IPS-20b (cell line): ENCODE results near the gene STAU1.
"Not testable (repeated sequence)": the region's sequence is repeated elsewhere in the genome, so short reads cannot be mapped to it uniquely, and the experiment has no call there.

Source experiments
- H3K27ac ChIP-seq: one replicate; pipeline ENCODE4 v1.5.1; 2013; ENCODE audit warnings: low read length
- H3K27me3 ChIP-seq: 2 replicates; pipeline ENCODE4 v1.6.1; 2013; ENCODE audit warnings: mild to moderate bottlenecking, low read length, inconsistent platforms; ENCODE audit not compliant: insufficient read depth
- H3K36me3 ChIP-seq: 2 replicates; pipeline ENCODE4 v1.6.1; 2013; ENCODE audit warnings: low read depth, mild to moderate bottlenecking, inconsistent platforms, low read length, moderate library complexity; ENCODE audit not compliant: insufficient read depth
- H3K4me1 ChIP-seq: 2 replicates; pipeline ENCODE4 v1.6.1; 2013; ENCODE audit warnings: mild to moderate bottlenecking, control low read depth, inconsistent platforms, low read length, moderate library complexity; ENCODE audit not compliant: insufficient read depth
- H3K4me3 ChIP-seq: 2 replicates; pipeline ENCODE4 v1.5.1; 2013; ENCODE audit warnings: mild to moderate bottlenecking, low read length, inconsistent platforms
- H3K9ac ChIP-seq: 2 replicates; pipeline ENCODE4 v1.6.1; 2013; ENCODE audit warnings: low read depth, mild to moderate bottlenecking, inconsistent platforms, low read length, moderate library complexity
- H3K9me3 ChIP-seq: 2 replicates; pipeline ENCODE4 v1.6.1; 2013; ENCODE audit warnings: mild to moderate bottlenecking, low read depth, low read length, inconsistent platforms; ENCODE audit not compliant: insufficient read depth

The STAU1 gene

DNA sequence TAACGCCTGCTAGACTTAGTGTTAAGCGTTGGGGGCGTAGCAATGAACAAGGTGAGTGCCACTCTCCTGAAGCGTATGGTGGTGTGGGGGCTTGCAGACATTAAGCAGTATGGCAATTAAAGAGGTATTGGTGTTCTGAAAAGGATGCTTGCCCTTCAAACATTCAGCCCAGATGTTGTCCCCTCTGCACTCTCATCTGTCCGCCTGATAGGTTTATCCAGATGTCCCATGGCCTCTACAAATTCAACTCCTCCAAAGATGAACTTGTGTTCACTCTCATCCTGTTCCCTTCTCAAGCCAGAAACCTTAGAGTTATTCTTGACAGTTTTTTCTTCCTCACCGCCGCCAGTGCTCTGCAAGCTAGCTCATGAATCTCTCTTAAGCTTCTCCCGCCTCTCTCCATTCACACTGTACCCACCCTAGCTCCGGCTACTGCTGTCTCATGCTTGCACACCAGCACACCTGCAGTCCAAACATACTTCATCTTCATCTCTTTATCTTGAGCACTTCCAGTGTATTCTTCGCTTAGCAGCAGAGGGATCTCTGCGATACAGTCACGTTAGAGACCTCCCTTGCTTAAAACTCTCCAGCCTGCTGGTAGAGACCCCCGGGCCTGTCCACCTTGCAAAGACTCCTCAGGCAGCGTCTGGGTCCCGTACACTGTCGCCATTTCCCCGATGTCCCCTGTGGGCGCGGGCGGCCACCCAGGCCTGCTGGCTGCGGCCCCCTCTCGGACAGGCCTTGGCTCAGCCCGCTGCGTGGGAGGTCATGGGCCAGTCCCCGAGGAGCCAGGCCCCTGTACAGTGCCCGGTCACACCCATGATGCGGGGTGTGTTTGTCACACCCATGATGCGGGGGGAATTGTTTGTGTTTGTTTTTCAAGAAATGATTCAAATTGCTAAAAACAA lies 32.0 kb upstream of the STAU1 start:
- Histone ChIP-seq H3K27ac (peak overlapping the region; percentile 73), H3K4me3 (peak overlapping the region; percentile 93)

GRCh38 chr20:49219091-49219923 lies 31.2 kb upstream of the STAU1 start, which contains the start of gene DDX27:
TSS of gene DDX27 (plus strand) at chr20:49219416. CDS start at chr20:49219449, 33 bp downstream.
- peaks cover 5% of the 10 kb centered on the region; the same call in 1 of the 2 replicates for H3K4me1 ChIP-seq
- no peaks in the 10 kb centered on the region for H3K9me3 ChIP-seq
- H3K27ac ChIP-seq: peak within 1 kb of the TSS; percentile 73
- H3K36me3 ChIP-seq: peaks cover 29% of the 10 kb centered on the region
- H3K9ac ChIP-seq: peak within 1 kb of the TSS; percentile 81
- H3K27me3 ChIP-seq: no peaks in the 10 kb centered on the region
- H3K4me3 ChIP-seq: peak within 1 kb of the TSS; percentile 93

More for the DNA sequence above, 32.0 kb upstream of the STAU1 start:
- Histone ChIP-seq H3K27me3 (no peaks in the 10 kb centered on the region), H3K9me3 (no peaks in the 10 kb centered on the region), H3K36me3 (peaks cover 38% of the 10 kb centered on the region), H3K9ac (peak overlapping the region; percentile 81), H3K4me1 (peaks cover 5% of the 10 kb centered on the region; the same call in 1 of the 2 replicates)

DNA sequence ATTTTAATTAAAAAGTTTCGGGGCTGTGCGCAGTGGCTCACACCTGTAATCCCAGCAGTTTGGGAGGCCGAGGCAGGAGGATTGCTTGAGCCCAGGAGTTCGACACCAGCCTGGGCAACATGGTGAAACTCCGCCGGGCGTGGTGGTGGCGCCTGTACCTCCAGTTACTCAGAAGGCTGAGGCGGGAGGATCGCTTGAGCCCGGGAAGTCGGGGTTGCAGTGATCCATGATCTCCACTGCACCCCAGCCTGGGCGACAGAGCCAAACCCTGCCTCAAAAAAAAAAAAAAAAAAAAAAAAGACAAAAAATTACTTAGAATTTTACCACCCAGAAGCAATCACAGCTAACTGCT lies 30.6 kb upstream of the STAU1 start:
- Histone ChIP-seq H3K27ac (peak overlapping the region; percentile 39), H3K4me3 (peak overlapping the region; percentile 93), H3K36me3 (peaks cover 23% of the 10 kb centered on the region), H3K9ac (peak overlapping the region; percentile 32; the same call in 1 of the 2 replicates)
- H3K9me3 ChIP-seq, H3K27me3 ChIP-seq, H3K4me1 ChIP-seq: not testable (repeated sequence)

GRCh38 chr20:49216991-49217578 lies 29.0 kb upstream of the STAU1 start:
- no peak overlapping the region for H3K27ac ChIP-seq
- H3K9ac ChIP-seq: peak overlapping the region; percentile 45; the same call in 1 of the 2 replicates
- no peaks in the 10 kb centered on the region for H3K27me3 ChIP-seq
- H3K36me3 ChIP-seq: peaks cover 10% of the 10 kb centered on the region
- no peaks in the 10 kb centered on the region for H3K9me3 ChIP-seq
- peaks cover 5% of the 10 kb centered on the region; the same call in 1 of the 2 replicates for H3K4me1 ChIP-seq
- H3K4me3 ChIP-seq: peak overlapping the region; percentile 34; the same call in 1 of the 2 replicates

DNA sequence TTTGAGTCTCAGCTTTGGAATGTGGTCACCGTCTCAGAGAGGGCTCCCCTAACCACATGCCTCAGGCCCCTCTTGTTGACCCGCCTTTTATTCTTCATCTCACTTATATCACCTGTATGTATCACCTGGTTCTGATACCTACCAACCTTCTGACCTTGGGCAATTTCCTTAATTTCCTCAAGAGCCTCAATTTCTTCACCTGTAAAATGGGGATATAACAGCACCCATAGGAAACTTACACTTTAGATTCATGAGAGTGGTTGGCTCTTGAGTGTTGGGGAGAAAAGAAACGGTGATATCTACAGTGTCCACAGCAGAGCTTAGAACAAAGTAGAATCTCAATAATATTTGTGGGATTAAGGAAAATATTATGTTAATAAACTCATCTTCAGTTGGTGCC lies 27.1 kb upstream of the STAU1 start:
- H3K27me3 ChIP-seq: no peaks in the 10 kb centered on the region
- no peak overlapping the region for H3K4me3 ChIP-seq
- peaks cover 3% of the 10 kb centered on the region for H3K9me3 ChIP-seq
- H3K4me1 ChIP-seq: peaks cover 5% of the 10 kb centered on the region; the same call in 1 of the 2 replicates
- no peak overlapping the region for H3K27ac ChIP-seq
- H3K9ac ChIP-seq: no peak overlapping the region
- no peaks in the 10 kb centered on the region for H3K36me3 ChIP-seq

GRCh38 chr20:49214571-49214970 lies 26.4 kb upstream of the STAU1 start:
- Histone ChIP-seq H3K27ac (no peak overlapping the region), H3K4me3 (no peak overlapping the region), H3K27me3 (no peaks in the 10 kb centered on the region), H3K9me3 (peaks cover 6% of the 10 kb centered on the region), H3K9ac (no peak overlapping the region), H3K4me1 (peaks cover 5% of the 10 kb centered on the region; the same call in 1 of the 2 replicates), H3K36me3 (no peaks in the 10 kb centered on the region)

GRCh38 chr20:49210757-49211110 lies 22.6 kb upstream of the STAU1 start:
- Histone ChIP-seq H3K9me3 (peaks cover 6% of the 10 kb centered on the region), H3K4me3 (no peak overlapping the region), H3K36me3 (no peaks in the 10 kb centered on the region), H3K9ac (no peak overlapping the region), H3K27me3 (no peaks in the 10 kb centered on the region), H3K4me1 (no peaks in the 10 kb centered on the region), H3K27ac (no peak overlapping the region)

- H3K27ac ChIP-seq: no peak overlapping the region
- no peak overlapping the region for H3K9ac ChIP-seq
- no peaks in the 10 kb centered on the region for H3K27me3 ChIP-seq
- no peaks in the 10 kb centered on the region for H3K4me1 ChIP-seq
- H3K4me3 ChIP-seq: no peak overlapping the region
- H3K9me3 ChIP-seq: peaks cover 6% of the 10 kb centered on the region
- H3K36me3 ChIP-seq: no peaks in the 10 kb centered on the region
Observed at GRCh38 chr20:49210101-49210756, 22.1 kb upstream of the STAU1 start.

DNA sequence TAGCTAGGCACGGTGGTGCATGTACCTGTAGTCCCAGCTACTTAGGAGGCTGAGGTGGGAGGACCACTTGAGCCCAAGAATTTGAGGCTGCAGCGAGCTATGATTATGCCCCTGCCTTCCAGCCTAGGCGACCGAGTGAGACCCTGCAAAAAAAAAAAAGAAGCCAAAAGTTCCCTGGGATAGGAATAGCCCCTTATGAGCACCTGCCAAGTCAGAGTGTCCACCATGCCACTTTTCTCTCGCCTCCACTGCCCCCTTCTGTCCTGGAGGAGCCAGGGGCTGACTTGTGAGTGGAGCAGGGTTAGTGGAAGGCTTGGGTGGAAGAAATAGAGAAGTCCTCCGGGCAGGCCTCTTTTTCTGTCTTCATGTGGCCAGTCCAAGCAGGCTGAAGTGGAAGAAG lies 18.9 kb upstream of the STAU1 start:
- Histone ChIP-seq H3K4me3 (no peak overlapping the region), H3K9ac (no peak overlapping the region), H3K27me3 (no peaks in the 10 kb centered on the region), H3K9me3 (peaks cover 6% of the 10 kb centered on the region), H3K36me3 (no peaks in the 10 kb centered on the region), H3K27ac (no peak overlapping the region), H3K4me1 (no peaks in the 10 kb centered on the region)

DNA sequence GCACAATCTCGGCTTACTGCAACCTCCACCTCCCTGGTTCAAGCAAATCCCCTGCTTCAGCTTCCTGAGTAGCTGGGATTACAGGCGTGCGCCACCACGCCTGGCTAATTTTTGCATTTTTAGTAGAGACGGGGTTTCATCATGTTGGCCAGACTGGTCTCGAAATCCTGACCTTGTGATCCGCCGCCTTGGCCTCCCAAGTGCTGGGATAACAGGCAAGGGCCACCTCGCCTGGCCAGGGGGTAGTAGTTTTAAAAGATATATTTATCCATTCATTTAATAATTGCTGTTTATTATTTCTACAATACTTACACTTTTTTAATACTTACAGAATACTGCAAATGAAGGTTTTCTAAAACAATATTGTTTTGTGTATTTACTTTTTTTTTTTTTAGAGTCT lies 15.6 kb upstream of the STAU1 start:
- no peaks in the 10 kb centered on the region for H3K27me3 ChIP-seq
- no peak overlapping the region for H3K9ac ChIP-seq
- H3K4me3 ChIP-seq: no peak overlapping the region
- H3K27ac ChIP-seq: no peak overlapping the region
- no peaks in the 10 kb centered on the region for H3K36me3 ChIP-seq
- no peaks in the 10 kb centered on the region for H3K4me1 ChIP-seq
- H3K9me3 ChIP-seq: no peaks in the 10 kb centered on the region

DNA sequence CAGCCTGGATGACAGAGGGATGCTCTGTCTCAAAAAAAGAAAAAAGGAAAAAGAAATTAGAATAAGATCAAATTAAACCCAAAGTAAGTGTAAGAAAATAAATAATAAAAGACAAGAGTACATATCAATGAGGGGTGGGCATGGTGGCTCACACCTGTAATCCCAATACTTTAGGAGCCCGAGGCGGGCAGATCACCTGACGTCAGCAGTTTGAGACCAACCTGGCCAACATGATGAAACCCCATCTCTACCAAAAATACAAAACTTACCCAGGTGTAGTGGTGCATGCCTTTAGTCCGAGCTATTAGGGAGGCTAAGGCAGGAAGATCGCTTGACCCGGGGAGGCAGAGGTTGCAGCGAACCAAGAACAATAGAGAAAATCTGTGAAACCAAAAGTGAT lies 14.9 kb upstream of the STAU1 start:
- no peaks in the 10 kb centered on the region for H3K27me3 ChIP-seq
- H3K9ac ChIP-seq: no peak overlapping the region
- H3K4me1 ChIP-seq: no peaks in the 10 kb centered on the region
- no peaks in the 10 kb centered on the region for H3K36me3 ChIP-seq
- no peaks in the 10 kb centered on the region for H3K9me3 ChIP-seq
- H3K4me3 ChIP-seq: no peak overlapping the region
- H3K27ac ChIP-seq: no peak overlapping the region
